SIG-M5 (cell line): ENCODE results near the gene MICAL3.

Experiments
- DNase-seq: peaks from one replicate; lab custom pipeline; 2025; lab: John Stamatoyannopoulos, UW

Gene MICAL3

GRCh38 chr22:17954860-17955587 lies 69.3 kb downstream of the MICAL3 start:
- DNase-seq, result no peak

GRCh38 chr22:17954200-17954859 lies 70.0 kb downstream of the MICAL3 start:
- no peak for DNase-seq

GRCh38 chr22:17953147-17953546 lies 71.2 kb downstream of the MICAL3 start:
- DNase-seq, result no peak

GRCh38 chr22:17952273-17952801 lies 72.0 kb downstream of the MICAL3 start:
- DNase-seq, result no peak

GRCh38 chr22:17951315-17951714 lies 73.0 kb downstream of the MICAL3 start:
- DNase-seq, result no peak

- no peak for DNase-seq
These were observed 73.6 kb downstream of the MICAL3 start for GRCh38 chr22:17950651-17951214.

- DNase-seq, result no peak
These were observed 74.5 kb downstream of the MICAL3 start for GRCh38 chr22:17949642-17950473.

GRCh38 chr22:17948101-17948500 lies 76.3 kb downstream of the MICAL3 start:
- DNase-seq, result no peak

GRCh38 chr22:17946662-17947367 lies 77.5 kb downstream of the MICAL3 start:
- no peak for DNase-seq

GRCh38 chr22:17945888-17946648 lies 78.3 kb downstream of the MICAL3 start:
- DNase-seq, result no peak

GRCh38 chr22:17945156-17945887 lies 79.0 kb downstream of the MICAL3 start:
- DNase-seq, result no peak

- no peak for DNase-seq
These were observed 80.1 kb downstream of the MICAL3 start for GRCh38 chr22:17944256-17944655.

GRCh38 chr22:17943533-17944249 lies 80.7 kb downstream of the MICAL3 start:
- no peak for DNase-seq

- DNase-seq, result no peak
These were observed 81.6 kb downstream of the MICAL3 start for GRCh38 chr22:17942721-17943120.

- no peak for DNase-seq
These were observed 82.6 kb downstream of the MICAL3 start for GRCh38 chr22:17941471-17942406.

GRCh38 chr22:17939579-17939978 lies 84.8 kb downstream of the MICAL3 start:
- DNase-seq, result no peak

- DNase-seq, result no peak
These were observed 85.3 kb downstream of the MICAL3 start for GRCh38 chr22:17939011-17939410.

GRCh38 chr22:17938484-17938924 lies 85.9 kb downstream of the MICAL3 start:
- DNase-seq, result no peak
